GM23338 (cell line): Measurements from ENCODE around the gene TUBA8. TPM values are rescaled to one million over a fixed set of nuclear protein-coding genes. Genes with fewer than 3 reads are reported as not detected.
"Not testable (repeated sequence)": the region's sequence is repeated elsewhere in the genome, so short reads cannot be mapped to it uniquely, and the experiment has no call there.

ENCODE experiments used
- ATAC-seq: fragments of 200-7000 bp; cut with Tn5 transposase; 3 replicates; pipeline ENCODE4 v1.9.1; 2020
- DNase-seq: peaks from one replicate; pipeline ENCODE4 v3.0.0-alpha.2; 2015; ENCODE audit warnings: low spot score
- H2AFZ ChIP-seq: fragments of 200-600 bp; sonication (generic); 2 replicates; pipeline ENCODE4 v1.8.0; 2016; ENCODE audit warnings: antibody characterized with exemption, mild to moderate bottlenecking, moderate library complexity
- H3F3A ChIP-seq: fragments of 200-600 bp; sonication (generic); replicated peaks from 2 replicates; pipeline ENCODE4 v1.8.0; 2017; ENCODE audit warnings: antibody characterized with exemption, mixed run types, low read depth
- H3K27ac ChIP-seq: fragments of 200-600 bp; sonication (generic); 2 replicates; pipeline ENCODE4 v1.6.1; 2016; ENCODE audit warnings: low read depth
- H3K27me3 ChIP-seq: fragments of 200-600 bp; sonication (generic); 2 replicates; pipeline ENCODE4 v1.8.0; 2016; ENCODE audit warnings: mild to moderate bottlenecking, mixed run types, moderate library complexity; ENCODE audit not compliant: insufficient read depth
- H3K36me3 ChIP-seq: fragments of 200-600 bp; sonication (generic); 2 replicates; pipeline ENCODE4 v1.8.0; 2016; ENCODE audit warnings: mild to moderate bottlenecking; ENCODE audit not compliant: insufficient read depth
- H3K4me1 ChIP-seq: fragments of 200-600 bp; sonication (generic); 2 replicates; pipeline ENCODE4 v1.8.0; 2016; ENCODE audit warnings: mild to moderate bottlenecking, moderate library complexity; ENCODE audit not compliant: insufficient read depth
- H3K4me2 ChIP-seq: fragments of 200-600 bp; sonication (generic); 2 replicates; pipeline ENCODE4 v1.7.1; 2017; ENCODE audit warnings: mixed run types
- H3K4me3 ChIP-seq: fragments of 200-600 bp; sonication (generic); 2 replicates; pipeline ENCODE4 v1.6.1; 2016; ENCODE audit warnings: mixed run types
- H3K79me2 ChIP-seq: fragments of 200-600 bp; sonication (generic); replicated peaks from 2 replicates; pipeline ENCODE4 v1.8.0; 2017; ENCODE audit warnings: mild to moderate bottlenecking; ENCODE audit not compliant: insufficient read depth
- H3K9me2 ChIP-seq: fragments of 200-600 bp; sonication (generic); 2 replicates; pipeline ENCODE4 v1.8.0; 2017; ENCODE audit not compliant: insufficient read depth
- H4K20me1 ChIP-seq: fragments of 200-600 bp; sonication (generic); replicated peaks from 2 replicates; pipeline ENCODE4 v1.8.0; 2017; ENCODE audit warnings: mild to moderate bottlenecking; ENCODE audit not compliant: insufficient read depth
- H3K27ac Mint-ChIP-seq: 2 replicates; pipeline ENCODE4 v1.8.0; 2020; ENCODE audit warnings: inconsistent platforms, mild to moderate bottlenecking, moderate library complexity, mixed read lengths
- H3K27me3 Mint-ChIP-seq: 3 replicates; pipeline ENCODE4 v1.8.0; 2022; ENCODE audit warnings: low read depth, mild to moderate bottlenecking, moderate library complexity, mixed read lengths, inconsistent platforms; ENCODE audit not compliant: insufficient read depth, poor library complexity
- H3K36me3 Mint-ChIP-seq: 3 replicates; pipeline ENCODE4 v1.8.0; 2021; ENCODE audit warnings: low read depth, mild to moderate bottlenecking, inconsistent platforms, moderate library complexity, mixed read lengths
- H3K4me1 Mint-ChIP-seq: 3 replicates; pipeline ENCODE4 v1.8.0; 2020; ENCODE audit warnings: mild to moderate bottlenecking, inconsistent platforms, mixed read lengths
- H3K4me3 Mint-ChIP-seq: 3 replicates; pipeline ENCODE4 v1.8.0; 2021; ENCODE audit warnings: moderate library complexity, mild to moderate bottlenecking, inconsistent platforms, mixed read lengths
- H3K9me3 Mint-ChIP-seq: 3 replicates; pipeline ENCODE4 v1.8.0; 2020; ENCODE audit warnings: moderate library complexity, mild to moderate bottlenecking, inconsistent platforms, mixed read lengths
- CTCF ChIP-seq, 2 experiments: fragments of 200-600 bp in 1 of 2; sonication (generic) in 1 of 2; conservative IDR thresholded peaks; 2 replicates each; pipeline versions ENCODE4 v1.5.1 to v1.6.1; 2016 to 2017; ENCODE audit warnings: antibody characterized with exemption in 2 of 2, low read depth in 2 of 2, mild to moderate bottlenecking in 2 of 2, moderate library complexity in 1 of 2
- ETS1 ChIP-seq: IDR thresholded peaks from 2 replicates; pipeline ENCODE4 v1.6.1; 2016; ENCODE audit warnings: antibody characterized with exemption
- JUNB ChIP-seq: IDR thresholded peaks from one replicate; pipeline ENCODE4 v1.6.1; 2016; ENCODE audit warnings: antibody characterized with exemption; ENCODE audit not compliant: unreplicated experiment
- REST ChIP-seq: IDR thresholded peaks from one replicate; pipeline ENCODE4 v1.6.1; 2018; ENCODE audit warnings: antibody characterized with exemption; ENCODE audit not compliant: unreplicated experiment
- ZNF331 ChIP-seq: fragments of 250-450 bp; sonication (Bioruptor Pico); IDR thresholded peaks from 2 replicates; pipeline ENCODE4 v1.5.0; 2020; ENCODE audit warnings: low read depth, mild to moderate bottlenecking, moderate library complexity
- polyA plus RNA-seq: library from polyadenylated mRNA; unstranded; fragments of >200 nt; fragmentation: Nextera tagmentation; extraction: Ambion mirVana; gene quantifications from 2 replicates; pipeline ENCODE4 v1.2.1, GENCODE V29; 2016
- total RNA-seq: library from RNA; depleted of rRNA; stranded (reverse); fragments of >200 nt; shearing (Covaris generic); gene quantifications from 2 replicates; pipeline ENCODE4 v1.2.3, GENCODE V29; 2014

Gene TUBA8
- total and polyA plus RNA-seq, 2 experiments from 2014 or later, result 0.31 to 0.48 TPM

GRCh38 chr22:18063306-18063705, 47.3 kb upstream of the TUBA8 start (continued):
- no peak for TF ChIP-seq ZNF331 (CRISPR knock-in tag)
- no peak for TF ChIP-seq CTCF (conservative IDR thresholded peaks at IDR 0.05; ENCODE audit: low read depth in 2 of 2)
- TF ChIP-seq JUNB, result no peak
- no peak for TF ChIP-seq REST
- TF ChIP-seq ETS1, result no peak

DNA sequence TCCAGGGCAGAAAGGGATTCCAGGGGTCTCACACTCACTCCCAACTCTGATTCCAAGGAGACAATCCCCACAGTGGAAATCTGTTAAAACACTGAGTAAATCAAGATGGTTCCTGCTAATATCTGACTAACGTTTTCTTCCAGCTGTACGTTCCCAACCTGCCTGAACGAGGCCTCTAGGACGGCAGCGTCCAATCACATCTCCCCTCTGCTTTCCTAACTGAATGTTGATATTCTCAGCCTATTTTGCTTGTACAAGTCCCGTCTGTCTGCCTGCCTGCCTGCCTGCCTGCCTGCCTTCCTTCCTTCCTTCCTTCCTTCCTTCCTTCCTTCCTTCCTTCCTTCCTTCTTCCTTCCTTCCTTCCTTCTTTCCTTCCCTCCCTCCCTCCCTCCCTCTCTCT, 46.9 kb upstream of the TUBA8 start:
- not testable (repeated sequence) for H3K4me3 ChIP-seq, H3K27ac ChIP-seq, H3K36me3 ChIP-seq, H3K4me1 Mint-ChIP-seq, H3K4me2 ChIP-seq, H3K9me3 Mint-ChIP-seq, DNase-seq, H3K27me3 Mint-ChIP-seq, H3K4me1 ChIP-seq, H3K27ac Mint-ChIP-seq, H2AFZ ChIP-seq, H3K27me3 ChIP-seq, H3K9me2 ChIP-seq, H3F3A ChIP-seq, H3K79me2 ChIP-seq, ATAC-seq, H4K20me1 ChIP-seq, H3K4me3 Mint-ChIP-seq, H3K36me3 Mint-ChIP-seq

GRCh38 chr22:18064636-18065035, 46.0 kb upstream of the TUBA8 start:
- H3K9me3 Mint-ChIP-seq, result no peaks in the 10 kb centered on the region
- no peaks in the 10 kb centered on the region for H3F3A ChIP-seq
- H3K4me1 Mint-ChIP-seq, result peaks cover 5% of the 10 kb centered on the region; the same call in 1 of the 3 replicates
- H2AFZ ChIP-seq, result no peak overlapping the region
- no peaks in the 10 kb centered on the region for H3K36me3 ChIP-seq
- no peaks in the 10 kb centered on the region for H3K9me2 ChIP-seq
- H3K27ac ChIP-seq, result no peak overlapping the region
- no peaks in the 10 kb centered on the region for H3K79me2 ChIP-seq
- H4K20me1 ChIP-seq, result no peaks in the 10 kb centered on the region
- no peaks in the 10 kb centered on the region for H3K27me3 ChIP-seq
- peaks cover 6% of the 10 kb centered on the region for H3K27me3 Mint-ChIP-seq
- DNase-seq, result no peak
- no peaks in the 10 kb centered on the region for H3K36me3 Mint-ChIP-seq
- H3K4me2 ChIP-seq, result no peak overlapping the region
- no peak overlapping the region for H3K4me3 ChIP-seq
- no peak overlapping the region for H3K27ac Mint-ChIP-seq
- H3K4me1 ChIP-seq, result no peaks in the 10 kb centered on the region
- no peak for ATAC-seq
- TF ChIP-seq REST (no peak), ETS1 (no peak)
- no peak overlapping the region for H3K4me3 Mint-ChIP-seq
